Pulmonary artery endothelial cell (primary cell): ENCODE data around the gene NADK2. TPM values are rescaled to one million over a fixed set of nuclear protein-coding genes. Genes with fewer than 3 reads are reported as not detected.
"Not testable (repeated sequence)": the region's sequence is repeated elsewhere in the genome, so short reads cannot be mapped to it uniquely, and the experiment has no call there.

Source experiments
- DNase-seq: peaks from one replicate; pipeline ENCODE4 v3.0.0-alpha.2; 2011; ENCODE audit warnings: low read depth, low spot score
- total RNA-seq: library from RNA; depleted of rRNA; stranded (reverse); fragments of >200 nt; gene quantifications from 2 replicates; pipeline ENCODE4 v1.2.3, GENCODE V29; 2014

Gene NADK2
- total RNA-seq, 1 donor from 2014 or later, result 16.2 TPM

DNA sequence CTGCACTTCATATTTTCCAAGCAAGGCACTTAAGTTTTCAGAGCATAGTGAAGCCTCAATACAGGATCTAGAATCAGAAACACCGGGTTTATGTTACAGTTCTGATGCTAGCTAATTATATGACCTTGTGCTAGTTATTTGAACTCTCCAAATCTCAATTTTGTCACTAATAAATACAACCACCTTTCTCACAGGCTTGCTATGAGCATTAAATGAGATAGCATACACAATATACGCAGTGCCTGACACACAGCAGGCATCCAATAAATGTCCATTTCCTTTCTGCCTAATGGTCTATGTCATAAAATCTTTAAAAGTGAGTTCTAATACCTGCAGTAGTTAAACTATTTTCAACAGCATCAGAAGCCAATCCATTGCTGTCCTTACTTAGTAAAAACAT is 32.9 kb downstream of the NADK2 start:
- DNase-seq, result no peak

DNA sequence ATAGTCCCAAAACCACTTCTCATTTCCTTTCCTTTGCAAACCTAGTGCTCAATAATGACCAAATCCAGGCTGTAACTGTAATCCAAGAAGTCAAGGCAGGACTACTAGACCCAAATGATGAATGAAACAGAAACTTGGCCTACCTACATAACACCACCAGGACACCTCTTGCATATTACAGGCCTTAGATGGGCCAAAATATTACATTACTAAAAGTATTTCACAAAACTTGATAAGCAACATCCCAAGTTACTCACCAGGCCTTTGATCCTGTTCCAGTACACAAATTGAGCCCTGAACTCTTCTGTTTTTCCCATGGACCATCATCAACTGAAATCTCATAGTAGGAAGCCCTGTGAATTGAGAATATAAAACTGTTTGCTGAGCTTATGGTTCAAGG is 34.8 kb downstream of the NADK2 start:
- DNase-seq, result no peak

DNA sequence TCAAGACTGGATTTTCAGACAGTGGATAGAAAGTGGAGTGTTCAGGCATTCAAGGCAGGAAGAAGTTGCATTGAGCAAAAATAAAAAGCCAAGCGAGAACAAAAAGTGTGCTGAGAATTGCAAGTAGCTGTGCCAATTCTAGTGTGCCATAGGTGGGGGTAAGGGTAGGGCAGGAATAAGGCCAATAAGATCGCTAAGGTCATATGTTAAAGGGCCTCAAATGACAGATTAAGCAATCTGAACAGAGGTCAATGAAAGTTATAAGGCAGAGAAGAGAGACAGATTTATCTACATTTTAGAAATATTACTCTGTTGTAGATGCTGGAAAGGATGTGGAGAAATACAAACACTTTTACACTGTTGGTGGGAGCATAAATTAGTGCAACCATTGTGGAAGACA is 36.4 kb downstream of the NADK2 start:
- no peak for DNase-seq

DNA sequence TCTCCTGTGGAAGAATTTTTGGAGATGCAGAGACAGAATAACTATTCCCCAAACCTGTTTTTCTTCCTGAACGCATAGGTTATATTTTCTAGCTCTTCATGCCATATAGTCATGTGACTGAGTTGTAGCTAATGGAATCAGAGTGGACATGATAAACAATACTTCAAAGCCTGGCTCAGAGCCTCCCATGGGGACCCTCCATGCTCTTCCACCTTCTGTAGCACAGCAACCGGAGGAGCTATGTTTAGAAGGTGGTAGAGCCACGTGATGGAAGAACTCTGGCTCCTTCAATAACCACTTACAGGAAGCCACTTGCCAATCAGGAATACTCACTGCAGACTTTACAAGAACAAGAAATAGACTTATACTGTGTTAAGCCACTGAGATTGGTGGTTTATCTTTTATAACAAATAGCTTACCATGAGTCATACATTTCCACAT is 39.2 kb downstream of the NADK2 start:
- DNase-seq, result no peak

DNA sequence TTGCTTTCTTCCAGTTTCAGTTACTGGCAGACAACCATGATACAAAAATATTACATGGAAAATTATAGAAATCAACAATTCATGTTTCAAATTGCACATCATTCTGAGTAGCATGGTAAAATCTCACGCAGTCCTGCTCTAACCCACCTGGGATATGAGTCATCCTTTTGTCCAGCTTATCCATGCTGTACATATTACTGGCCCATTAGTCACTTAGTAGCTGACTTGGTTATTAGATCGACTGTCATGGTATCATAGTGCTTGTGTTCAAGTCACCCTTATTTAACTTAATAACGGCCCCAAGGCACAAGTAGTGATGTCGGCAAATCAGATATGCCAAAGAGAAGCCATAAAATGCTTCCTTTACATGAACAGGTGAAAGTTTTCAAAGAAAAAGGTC is 41.2 kb downstream of the NADK2 start:
- peak; percentile 15 for DNase-seq

GRCh38 chr5:36199620-36200019 is 42.1 kb downstream of the NADK2 start:
- DNase-seq, result no peak

GRCh38 chr5:36198783-36199182 is 42.9 kb downstream of the NADK2 start:
- not testable (repeated sequence) for DNase-seq

DNA sequence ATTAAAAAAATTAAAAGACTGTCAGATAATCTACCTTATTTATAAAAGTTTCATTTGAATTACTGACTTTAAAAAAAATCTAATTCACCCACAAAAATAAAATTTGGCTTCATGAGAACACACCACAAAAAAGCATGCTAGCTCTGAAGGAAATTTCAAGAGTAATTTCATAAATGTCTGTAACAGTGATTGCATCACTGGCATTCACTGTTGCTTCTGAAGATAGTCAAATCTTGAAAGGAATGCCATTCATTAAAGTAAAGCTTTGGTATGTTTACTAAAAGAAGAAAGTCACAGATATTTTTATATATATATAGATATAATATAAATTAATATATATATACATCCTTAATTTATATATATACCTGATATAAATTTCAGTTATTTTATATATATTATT is 43.4 kb downstream of the NADK2 start:
- no peak for DNase-seq

DNA sequence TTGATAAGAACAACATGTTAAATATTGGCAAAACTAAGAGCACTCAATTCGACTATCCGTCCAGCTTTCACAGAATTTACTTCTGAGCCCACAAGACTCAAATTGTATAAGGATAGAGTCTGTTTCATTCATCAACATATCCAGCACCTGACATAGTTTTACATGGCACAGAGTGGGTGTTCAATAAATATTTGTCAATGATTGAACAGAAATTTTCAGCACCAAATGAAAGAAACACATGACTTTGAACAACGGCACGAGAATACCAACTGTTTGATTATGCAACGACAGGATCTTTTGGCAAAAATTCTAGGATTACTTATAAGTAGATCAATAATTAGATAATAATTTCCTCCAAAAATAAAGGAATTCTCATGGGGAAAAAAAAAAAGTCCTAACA is 48.0 kb downstream of the NADK2 start:
- DNase-seq, result no peak

DNA sequence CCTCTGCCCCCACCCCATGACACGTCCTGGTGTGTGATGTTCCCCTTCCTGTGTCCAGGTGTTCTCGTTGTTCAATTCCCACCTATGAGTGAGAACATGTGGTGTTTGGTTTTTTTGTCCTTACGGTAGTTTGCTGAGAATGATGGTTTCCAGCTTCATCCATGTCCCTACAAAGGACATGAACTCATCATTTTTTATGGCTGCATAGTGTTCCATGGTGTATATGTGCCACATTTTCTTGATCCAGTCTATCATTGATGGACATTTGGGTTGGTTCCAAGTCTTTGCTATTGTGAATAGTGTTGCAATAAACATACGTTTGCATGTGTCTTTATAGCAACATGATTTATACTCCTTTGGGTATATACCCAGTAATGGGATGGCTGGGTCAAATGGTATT is 57.3 kb downstream of the NADK2 start:
- not testable (repeated sequence) for DNase-seq

DNA sequence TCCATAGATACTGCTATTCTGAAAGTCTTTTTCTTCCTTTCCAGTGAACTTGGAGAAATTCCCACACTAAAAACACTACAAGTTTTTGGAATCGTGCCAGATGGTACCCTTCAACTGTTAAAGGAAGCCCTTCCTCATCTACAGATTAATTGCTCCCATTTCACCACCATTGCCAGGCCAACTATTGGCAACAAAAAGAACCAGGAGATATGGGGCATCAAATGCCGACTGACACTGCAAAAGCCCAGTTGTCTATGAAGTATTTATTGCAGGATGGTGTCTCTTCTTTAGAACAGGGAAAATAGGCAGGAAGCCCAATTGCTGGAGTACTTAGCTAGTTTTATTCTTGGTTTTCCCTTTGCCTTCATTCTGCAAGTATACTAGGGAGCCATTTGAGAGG is 60.0 kb downstream of the NADK2 start:
- no peak for DNase-seq

DNA sequence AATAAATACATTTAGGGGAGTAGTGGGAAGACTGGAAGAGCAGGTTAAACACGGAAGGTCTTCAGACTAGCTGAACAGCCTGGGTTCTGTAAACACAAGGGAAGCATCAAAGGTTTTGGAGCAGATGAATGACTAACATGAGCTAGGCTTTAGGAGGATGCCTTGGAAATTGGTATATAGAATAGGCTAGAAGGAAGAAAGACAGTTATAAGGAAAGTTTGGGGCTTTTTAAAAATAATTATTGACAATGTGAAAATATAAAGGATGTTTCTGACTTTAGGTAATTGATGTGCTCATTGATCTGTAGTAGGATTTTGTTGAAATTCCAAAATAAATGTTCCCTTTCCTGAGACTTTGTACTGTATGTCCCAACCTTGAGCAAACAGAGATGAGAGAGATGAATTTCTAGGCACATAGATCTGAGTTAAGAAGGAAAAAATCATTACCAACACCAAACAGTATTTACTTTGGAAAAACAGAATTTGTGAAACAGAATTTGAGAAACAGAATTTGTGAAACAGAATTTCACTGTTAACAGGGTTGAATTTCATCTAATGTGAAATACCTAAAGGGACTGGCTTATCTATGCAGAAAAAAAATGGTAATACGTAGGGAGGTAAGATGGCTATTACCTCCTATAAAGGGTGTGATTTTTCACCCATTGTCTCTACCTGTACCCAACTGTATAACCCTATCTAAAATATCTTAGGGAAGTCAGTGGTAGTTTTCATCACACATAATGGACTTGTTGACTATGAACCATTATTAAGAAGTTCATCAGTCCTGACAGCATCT is 61.0 kb downstream of the NADK2 start:
- DNase-seq, result no peak

- DNase-seq, result no peak
Measured at GRCh38 chr5:36179950-36180349, 61.8 kb downstream of the NADK2 start.

GRCh38 chr5:36178524-36178890 is 63.2 kb downstream of the NADK2 start:
- no peak for DNase-seq

GRCh38 chr5:36177715-36178523 is 63.8 kb downstream of the NADK2 start:
- peak; percentile 10 for DNase-seq

- no peak for DNase-seq
Measured at GRCh38 chr5:36177154-36177553, 64.6 kb downstream of the NADK2 start.

- no peak for DNase-seq
Measured at GRCh38 chr5:36175043-36175442, 66.7 kb downstream of the NADK2 start.

GRCh38 chr5:36174119-36174518 is 67.6 kb downstream of the NADK2 start:
- DNase-seq, result no peak

- no peak for DNase-seq
Measured at GRCh38 chr5:36173426-36173825, 68.3 kb downstream of the NADK2 start.

DNA sequence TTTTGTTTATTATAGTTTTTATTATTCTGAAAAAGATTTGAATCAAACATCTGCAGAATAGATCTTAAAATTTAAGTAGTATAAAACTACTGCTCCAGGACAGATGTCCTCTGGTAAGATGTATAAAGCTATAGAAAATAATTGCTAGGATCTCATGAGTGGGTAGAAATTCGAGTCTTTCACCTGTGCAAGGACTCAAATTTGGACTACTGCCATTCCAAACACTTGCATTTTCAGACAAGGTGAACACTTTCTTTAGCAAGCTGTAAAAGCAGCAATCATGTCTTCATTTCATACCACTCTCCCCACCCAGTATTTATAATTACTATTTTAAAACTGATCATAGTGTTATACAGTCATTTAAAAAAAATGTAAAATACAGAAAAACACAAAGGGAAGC is 69.1 kb downstream of the NADK2 start:
- DNase-seq, result no peak

GRCh38 chr5:36170832-36171424 is 70.8 kb downstream of the NADK2 start:
- DNase-seq, result no peak

DNA sequence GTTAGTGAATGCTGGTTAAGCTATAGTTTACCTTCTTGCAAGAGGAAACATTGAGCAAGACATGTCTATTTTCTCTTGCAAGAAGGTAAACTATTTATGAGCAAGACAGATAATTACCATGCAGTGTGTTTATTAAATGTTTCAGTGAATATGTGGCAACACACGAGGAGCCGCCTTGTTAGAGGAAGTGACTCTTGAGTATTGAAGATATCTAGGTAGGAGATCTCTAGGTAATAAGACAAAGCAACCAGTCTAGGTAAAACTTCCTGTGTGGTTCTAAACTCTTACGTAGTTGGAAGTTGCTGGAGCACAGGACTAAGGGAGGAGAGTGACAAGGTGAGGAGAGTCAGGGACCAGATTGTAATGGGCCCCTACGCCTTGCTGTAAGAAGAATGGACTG is 73.0 kb downstream of the NADK2 start:
- no peak for DNase-seq
